OCI-M2 (cell line): ENCODE data around the gene REXO1.

Experiments used
- DNase-seq: peaks from one replicate; lab custom pipeline; 2025; ENCODE audit not compliant: unreplicated experiment; lab: John Stamatoyannopoulos, UW

Gene REXO1

GRCh38 chr19:1862424-1863327, 14.4 kb upstream of the REXO1 start:
- DNase-seq: no peak

- DNase-seq: no peak
These were observed 13.8 kb upstream of the REXO1 start for GRCh38 chr19:1862068-1862423.

DNA sequence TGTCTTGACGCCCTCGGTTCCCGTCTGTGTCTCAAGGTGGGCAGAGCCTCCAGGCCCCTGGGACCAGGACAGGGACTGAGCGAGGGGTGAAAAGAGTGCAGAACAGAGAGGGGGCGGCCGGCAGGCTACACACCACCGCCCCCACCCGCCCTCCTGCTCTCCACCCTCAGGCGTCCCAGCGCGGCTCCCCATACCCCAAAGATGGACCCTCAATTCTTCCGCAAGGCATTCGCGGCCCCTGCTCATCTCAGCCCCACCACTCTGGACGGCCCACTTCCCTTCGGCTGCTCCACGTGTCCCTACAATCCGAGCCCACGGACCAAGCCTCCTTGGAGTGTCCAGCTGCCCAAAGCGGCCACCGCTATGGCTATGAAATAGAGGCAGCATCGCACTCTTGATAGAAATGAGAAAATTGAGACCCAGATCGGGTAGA, 13.3 kb upstream of the REXO1 start:
- no peak for DNase-seq

- no peak for DNase-seq
These were observed 12.7 kb upstream of the REXO1 start for GRCh38 chr19:1860821-1861598.

DNA sequence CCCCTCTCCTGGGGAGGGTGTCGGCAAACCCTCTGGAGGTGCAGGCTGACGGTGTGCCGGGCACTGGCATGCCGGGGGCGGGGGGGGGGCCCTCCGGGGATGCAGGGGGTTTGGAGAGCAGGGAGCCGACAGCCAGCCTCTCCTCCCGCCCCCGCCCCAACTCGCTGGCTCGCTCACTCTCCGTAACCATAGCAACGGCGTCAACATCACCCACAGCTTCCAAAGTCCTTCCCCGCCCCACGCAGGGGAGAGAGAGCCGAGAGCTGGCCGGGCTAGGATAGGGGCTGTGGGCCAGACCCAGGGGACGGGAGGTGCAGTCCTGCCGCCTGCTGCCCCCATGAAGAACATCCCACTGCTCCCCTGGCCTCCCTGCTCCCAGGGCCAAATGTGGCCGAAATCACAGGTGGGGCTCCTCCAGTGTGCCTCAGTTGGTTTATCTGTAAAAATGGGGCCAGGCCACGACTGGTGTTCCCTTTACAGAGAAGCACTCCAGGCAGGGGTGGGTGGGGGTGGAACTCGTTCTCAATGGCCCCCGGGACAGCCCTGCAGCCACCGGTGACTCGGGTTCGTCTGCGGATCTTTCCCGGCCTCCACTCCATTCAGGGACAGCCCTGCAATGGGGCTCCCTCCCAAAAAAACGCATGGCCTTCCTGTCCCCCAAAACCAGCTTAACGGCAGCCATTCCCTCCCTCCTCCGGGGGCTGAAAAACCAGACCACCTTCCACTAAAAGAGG, 11.9 kb upstream of the REXO1 start:
- no peak for DNase-seq

DNA sequence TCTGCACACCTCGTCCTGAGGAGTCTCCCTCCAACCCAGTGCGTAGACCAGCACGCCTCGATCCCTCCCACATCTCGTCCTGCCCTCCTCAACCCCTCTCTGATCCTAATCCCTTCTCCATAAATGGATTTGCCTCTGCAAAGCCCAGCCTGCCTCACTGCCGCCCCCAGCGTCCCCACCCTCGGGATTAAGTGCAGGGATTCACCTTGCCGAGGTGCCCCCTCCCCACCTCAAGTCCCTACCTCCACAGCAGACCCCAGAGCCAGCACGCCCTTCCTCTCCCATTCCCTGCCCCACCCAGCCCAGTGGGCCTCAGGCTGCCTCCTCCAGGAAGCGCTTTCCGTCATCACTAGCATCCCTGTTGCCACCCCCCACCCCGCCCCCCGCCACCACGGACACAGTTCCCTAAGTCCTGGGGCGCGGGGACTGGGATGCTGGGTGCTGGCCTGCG, 11.1 kb upstream of the REXO1 start:
- no peak for DNase-seq

GRCh38 chr19:1858412-1859081, 10.3 kb upstream of the REXO1 start:
- no peak for DNase-seq

GRCh38 chr19:1857648-1858326, 9.5 kb upstream of the REXO1 start:
- DNase-seq: no peak

GRCh38 chr19:1856698-1857603, 8.7 kb upstream of the REXO1 start:
- DNase-seq: no peak

DNA sequence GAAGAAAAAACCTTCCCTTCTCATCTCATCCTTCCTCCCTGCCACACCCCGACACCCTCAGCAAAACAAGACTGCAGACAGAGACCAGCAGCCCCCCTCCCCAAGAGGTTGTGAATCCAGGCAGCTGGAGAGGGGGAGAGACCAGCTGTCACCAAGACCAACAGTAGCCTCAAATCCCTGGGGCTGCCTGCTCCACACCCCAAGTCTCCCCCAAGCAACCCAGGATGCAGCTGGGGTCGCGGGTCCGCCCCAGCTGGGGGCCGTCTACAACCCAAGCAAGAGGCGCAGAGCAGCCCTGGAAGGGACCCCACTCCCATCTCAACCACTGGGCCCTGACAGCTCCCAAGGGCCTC, 8.0 kb upstream of the REXO1 start:
- no peak for DNase-seq

GRCh38 chr19:1855828-1856255, 7.6 kb upstream of the REXO1 start:
- DNase-seq: no peak

- peak; percentile 34 for DNase-seq
These were observed 7.0 kb upstream of the REXO1 start for GRCh38 chr19:1855040-1855827.

GRCh38 chr19:1854542-1855039, 6.3 kb upstream of the REXO1 start:
- no peak for DNase-seq

GRCh38 chr19:1854039-1854541, 5.8 kb upstream of the REXO1 start:
- no peak for DNase-seq

- no peak for DNase-seq
These were observed 5.2 kb upstream of the REXO1 start for GRCh38 chr19:1853295-1854038.

DNA sequence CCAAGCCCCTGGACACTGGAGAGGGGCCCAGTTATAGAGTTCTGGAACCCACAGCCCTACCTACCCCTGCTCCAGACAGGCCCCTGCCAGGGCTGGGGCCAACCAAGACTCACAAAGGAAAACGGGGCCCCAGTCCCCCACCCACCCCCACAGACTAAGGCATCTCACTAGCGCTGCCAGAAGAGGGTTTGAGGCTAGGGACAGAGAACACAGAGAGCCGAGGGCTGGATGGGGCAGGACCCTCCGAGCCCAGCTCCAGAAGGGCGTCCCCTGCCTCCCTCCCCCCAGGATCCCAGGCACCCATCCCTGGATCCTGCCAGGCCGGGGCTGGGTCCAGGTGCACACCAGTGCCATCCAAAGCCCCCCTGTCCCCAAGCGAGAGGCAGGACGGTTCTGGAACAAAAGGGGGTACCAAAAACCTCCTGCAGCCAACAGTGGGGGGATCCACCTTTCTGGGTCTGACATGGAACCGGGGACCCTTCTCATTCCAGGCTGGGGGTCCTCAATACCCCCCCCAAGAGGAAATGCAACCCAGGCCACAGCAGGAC, 4.4 kb upstream of the REXO1 start:
- DNase-seq: no peak
